Hepatocyte (in vitro differentiated cells): ENCODE measurements around the gene COX14.

Source experiments
- EZH2 ChIP-seq: fragments of 200-600 bp; sonication (generic); IDR thresholded peaks from 2 replicates; pipeline ENCODE4 v1.6.1; 2016; ENCODE audit warnings: antibody characterized with exemption, mild to moderate bottlenecking, borderline replicate concordance
- TF ChIP-seq, protein P1 (sequence below): fragments of 200-600 bp; sonication (generic); IDR thresholded peaks from 2 replicates; pipeline ENCODE4 v1.5.1; 2016; ENCODE audit warnings: antibody characterized with exemption, mild to moderate bottlenecking; ENCODE audit not compliant: poor library complexity

DNA sequence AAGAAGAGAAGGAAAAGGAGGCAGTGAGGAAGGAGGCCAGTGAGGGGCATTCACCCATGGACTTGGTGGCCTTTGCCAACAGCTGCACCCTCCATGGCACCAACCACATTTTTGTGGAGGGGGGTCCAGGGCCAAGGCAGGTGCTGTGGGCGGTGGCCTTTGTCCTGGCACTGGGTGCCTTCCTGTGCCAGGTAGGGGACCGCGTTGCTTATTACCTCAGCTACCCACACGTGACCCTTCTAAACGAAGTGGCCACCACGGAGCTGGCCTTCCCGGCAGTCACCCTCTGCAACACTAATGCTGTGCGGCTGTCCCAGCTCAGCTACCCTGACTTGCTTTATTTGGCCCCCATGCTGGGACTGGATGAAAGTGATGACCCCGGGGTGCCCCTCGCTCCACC lies 38.3 kb upstream of the COX14 start:
- TF ChIP-seq, protein P1, sequence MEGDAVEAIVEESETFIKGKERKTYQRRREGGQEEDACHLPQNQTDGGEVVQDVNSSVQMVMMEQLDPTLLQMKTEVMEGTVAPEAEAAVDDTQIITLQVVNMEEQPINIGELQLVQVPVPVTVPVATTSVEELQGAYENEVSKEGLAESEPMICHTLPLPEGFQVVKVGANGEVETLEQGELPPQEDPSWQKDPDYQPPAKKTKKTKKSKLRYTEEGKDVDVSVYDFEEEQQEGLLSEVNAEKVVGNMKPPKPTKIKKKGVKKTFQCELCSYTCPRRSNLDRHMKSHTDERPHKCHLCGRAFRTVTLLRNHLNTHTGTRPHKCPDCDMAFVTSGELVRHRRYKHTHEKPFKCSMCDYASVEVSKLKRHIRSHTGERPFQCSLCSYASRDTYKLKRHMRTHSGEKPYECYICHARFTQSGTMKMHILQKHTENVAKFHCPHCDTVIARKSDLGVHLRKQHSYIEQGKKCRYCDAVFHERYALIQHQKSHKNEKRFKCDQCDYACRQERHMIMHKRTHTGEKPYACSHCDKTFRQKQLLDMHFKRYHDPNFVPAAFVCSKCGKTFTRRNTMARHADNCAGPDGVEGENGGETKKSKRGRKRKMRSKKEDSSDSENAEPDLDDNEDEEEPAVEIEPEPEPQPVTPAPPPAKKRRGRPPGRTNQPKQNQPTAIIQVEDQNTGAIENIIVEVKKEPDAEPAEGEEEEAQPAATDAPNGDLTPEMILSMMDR: no peak
- no peak for TF ChIP-seq EZH2
